Left cardiac atrium (tissue), 4 donors: ENCODE data around the gene DPYD. TPM values are rescaled to one million over a fixed set of nuclear protein-coding genes. Genes with fewer than 3 reads are reported as not detected.

Experiments used
- ATAC-seq, 2 donors: fragments of 200-7000 bp; cut with Tn5 transposase; one replicate each; pipeline ENCODE4 v1.9.1; 2020; ENCODE audit warnings: mild to moderate bottlenecking in 2 of 2, moderate library complexity in 2 of 2
- DNase-seq: peaks from one replicate; pipeline ENCODE4 v3.0.0-alpha.2; 2020
- intact Hi-C, 2 donors: fragments of 100-400 bp; cut with DNase I; formaldehyde crosslinking; loops; one replicate each; pipeline versions ENCODE4 v1.14.1 to v1.15.1; 2022 to 2023
- total RNA-seq, 2 donors: library from RNA; stranded (reverse); fragmentation: NEBNext Ultra II Directional; extraction: Animal tissue kit (Norgen Biotek cat#: 25700); gene quantifications; one replicate each; pipeline ENCODE4 v1.2.1, GENCODE V29; 2021
- donor health status: DM: no; HTN: yes; CAD: no.
- donor health status: DM: no; HTN: yes; CAD: no; lungs with severe emphysema.
- donor health status: DM: yes; HTN: yes; CAD: no.
- donor health status: Dilated cardiomyopathy.

Gene DPYD
- total RNA-seq, 2 donors from 2014 or later, result 16.7 to 22.8 TPM

DNA sequence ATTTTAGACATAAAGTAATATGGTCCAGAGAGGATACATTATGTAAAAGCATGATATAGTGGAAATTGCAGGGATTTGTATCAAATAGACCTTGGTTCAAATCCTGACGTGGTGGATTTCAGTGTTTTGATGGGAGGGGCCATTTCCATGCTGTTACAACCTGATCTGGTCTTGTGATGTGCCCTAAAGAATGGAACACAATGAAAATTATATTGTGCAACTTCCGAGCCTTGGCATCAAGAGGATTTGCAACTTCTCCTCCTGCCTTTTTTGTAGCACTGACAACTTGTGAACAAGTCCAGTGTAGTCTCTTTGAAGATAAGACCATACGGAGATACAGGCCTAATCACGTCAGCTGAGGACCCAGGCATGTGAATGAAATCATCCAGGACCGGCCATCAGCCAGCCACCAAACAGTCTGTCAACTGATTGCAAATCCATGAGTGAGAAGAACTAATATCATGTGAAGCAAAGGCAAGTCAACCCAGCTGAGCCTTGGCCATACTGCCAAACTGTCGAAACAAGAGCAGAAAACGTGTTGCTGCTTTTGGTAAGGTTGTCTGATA lies 412.1 kb downstream of the DPYD start:
- DNase-seq (peak; percentile 60), ATAC-seq (peak; percentile 75 to 93)
- intact Hi-C loops, result loop anchor here in 1 of 2 donors (10.0 kb wide), 1 partner anchor 204 kb away; no protein-coding TSS in a partner anchor

DNA sequence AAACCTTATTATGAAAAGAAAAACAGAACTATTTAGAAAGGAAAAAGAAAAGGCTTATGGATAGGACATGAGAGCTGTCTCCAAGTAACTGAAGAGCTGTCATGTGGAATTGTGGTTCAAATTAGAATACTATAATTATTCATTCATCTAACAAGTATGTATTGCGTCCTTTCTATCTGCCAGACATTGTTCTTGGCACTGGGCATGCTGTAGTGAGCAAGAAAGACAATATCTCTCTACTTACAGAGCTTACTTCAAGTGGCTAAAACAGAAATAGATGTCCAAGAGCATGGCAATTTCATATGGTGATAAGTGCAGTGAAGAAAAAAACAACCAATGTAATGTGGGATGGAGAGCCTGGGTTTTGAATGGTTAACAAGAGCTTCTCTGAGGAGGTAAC lies 413.0 kb downstream of the DPYD start:
- peak; percentile 20 for DNase-seq
- intact Hi-C loops, result loop anchor here in 1 of 2 donors (10.0 kb wide), 1 partner anchor 203 kb away; no protein-coding TSS in a partner anchor
- ATAC-seq, result peak; percentile 86 to 92

DNA sequence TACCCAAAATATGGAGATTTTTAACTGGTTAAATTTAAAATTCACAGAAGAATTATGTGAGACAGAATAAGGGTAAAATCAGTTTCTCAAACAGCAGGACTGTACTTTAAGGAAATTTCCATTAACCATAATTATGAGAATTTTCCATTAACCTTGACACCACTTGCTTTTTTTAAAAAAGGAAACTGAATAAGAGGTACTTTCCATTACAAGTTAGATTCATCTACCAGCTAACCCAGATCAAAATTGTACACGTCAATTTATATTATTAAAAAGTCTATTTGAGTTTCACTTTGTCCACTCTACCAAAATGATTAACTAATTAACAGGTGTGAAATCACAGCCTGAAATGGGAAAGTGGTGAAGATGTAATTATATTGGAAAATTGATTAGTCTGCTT lies 414.5 kb downstream of the DPYD start:
- no peak for DNase-seq
- intact Hi-C loops, result loop anchor here in 1 of 2 donors (10.0 kb wide), 1 partner anchor 202 kb away; no protein-coding TSS in a partner anchor
- ATAC-seq, result no peak

GRCh38 chr1:97505816-97506215 lies 415.0 kb downstream of the DPYD start:
- DNase-seq (no peak), ATAC-seq (no peak)
- intact Hi-C loops, result loop anchor here in 1 of 2 donors (10.0 kb wide), 1 partner anchor 201 kb away; no protein-coding TSS in a partner anchor

DNA sequence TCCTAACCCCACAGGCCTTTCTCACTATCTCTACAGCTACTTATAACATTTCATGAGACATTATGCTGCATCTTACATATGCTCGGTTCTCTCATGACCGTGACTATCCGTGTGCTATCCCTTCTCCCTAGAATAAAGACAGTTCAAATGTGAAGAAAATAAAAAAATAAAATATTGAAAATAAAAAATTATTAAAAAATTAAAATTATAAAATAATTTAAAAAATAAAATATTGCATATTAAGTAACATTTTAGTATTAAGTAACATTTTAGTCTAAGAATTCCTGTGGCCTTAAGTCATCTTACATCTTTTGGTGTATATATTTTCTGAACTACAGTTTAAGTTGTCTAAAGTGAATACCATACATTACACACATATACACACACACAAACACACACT lies 415.5 kb downstream of the DPYD start:
- ATAC-seq (no peak), DNase-seq (no peak)
- intact Hi-C loops, result loop anchor here in 1 of 2 donors (10.0 kb wide), 1 partner anchor 200 kb away; no protein-coding TSS in a partner anchor

DNA sequence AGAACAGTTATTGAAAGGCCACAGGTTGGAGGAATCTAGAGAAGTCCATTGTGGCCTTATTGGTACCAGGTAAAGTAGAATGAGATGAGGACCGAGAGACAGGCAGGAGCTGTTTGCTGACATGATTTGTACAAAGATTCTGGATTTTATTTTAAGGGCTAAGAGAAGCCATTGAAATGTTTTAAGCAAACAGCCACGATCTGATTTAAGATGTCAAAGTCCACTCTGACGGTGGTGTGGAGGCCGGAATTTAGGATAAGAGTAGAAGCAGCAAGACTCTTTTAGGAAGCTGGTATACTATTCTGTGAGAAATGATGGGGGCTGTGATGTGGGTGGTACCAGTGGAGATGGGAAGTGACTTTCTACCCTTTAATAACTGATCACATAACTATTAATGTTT lies 418.5 kb downstream of the DPYD start:
- DNase-seq (no peak), ATAC-seq (no peak)
- intact Hi-C loops, result loop anchor here in 1 of 2 donors (10.0 kb wide), 1 partner anchor 198 kb away; no protein-coding TSS in a partner anchor

DNA sequence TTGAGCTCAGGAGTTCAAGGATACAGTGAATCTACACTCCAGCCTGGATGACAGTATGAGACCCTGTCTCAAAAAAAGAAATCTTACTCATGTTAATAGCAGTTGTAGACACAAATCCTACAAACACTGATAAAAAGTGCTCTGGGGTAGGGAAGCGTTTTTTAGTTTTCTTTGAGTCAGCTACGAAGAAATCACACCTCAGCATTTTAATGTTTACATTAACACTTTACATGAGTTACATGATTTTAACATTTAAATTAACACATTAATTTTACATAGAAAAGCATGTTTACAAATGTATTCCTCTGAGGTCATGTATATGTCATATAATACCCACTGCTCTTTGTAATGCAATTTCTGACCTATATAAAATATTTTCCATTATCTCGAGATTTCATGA lies 419.2 kb downstream of the DPYD start:
- ATAC-seq, result no peak
- no peak for DNase-seq
- intact Hi-C loops, result loop anchor here in 1 of 2 donors (10.0 kb wide), 1 partner anchor 197 kb away; no protein-coding TSS in a partner anchor

DNA sequence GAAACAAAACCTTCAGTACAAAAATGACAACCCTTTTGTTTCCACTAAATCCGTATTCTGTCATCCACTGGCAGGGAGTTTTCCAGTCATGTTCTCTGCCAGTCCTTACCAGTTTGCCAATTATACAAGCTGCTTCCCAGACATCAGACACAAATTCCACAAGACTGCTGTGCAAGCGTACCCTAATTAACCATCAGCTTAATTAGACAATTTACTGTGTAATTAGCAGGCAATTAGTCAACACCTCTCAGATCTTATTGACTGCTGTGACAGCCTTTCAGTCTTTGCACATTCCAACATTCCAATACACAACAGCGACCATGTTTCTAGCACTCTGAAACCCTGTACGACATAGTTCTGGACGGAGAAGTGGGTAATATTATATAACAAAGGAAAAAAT lies 420.1 kb downstream of the DPYD start:
- DNase-seq, result no peak
- no peak for ATAC-seq
- intact Hi-C loops, result loop anchor here in 1 of 2 donors (10.0 kb wide), 1 partner anchor 196 kb away; no protein-coding TSS in a partner anchor

GRCh38 chr1:97499667-97500066 lies 421.2 kb downstream of the DPYD start:
- DNase-seq, result no peak
- ATAC-seq, result no peak
- intact Hi-C loops, result loop anchor here in 1 of 2 donors (10.0 kb wide), 1 partner anchor 195 kb away; no protein-coding TSS in a partner anchor

- intact Hi-C loops, result no loop called here
- no peak for DNase-seq
- ATAC-seq, result no peak
These were observed 431.0 kb downstream of the DPYD start for GRCh38 chr1:97489834-97490233.

DNA sequence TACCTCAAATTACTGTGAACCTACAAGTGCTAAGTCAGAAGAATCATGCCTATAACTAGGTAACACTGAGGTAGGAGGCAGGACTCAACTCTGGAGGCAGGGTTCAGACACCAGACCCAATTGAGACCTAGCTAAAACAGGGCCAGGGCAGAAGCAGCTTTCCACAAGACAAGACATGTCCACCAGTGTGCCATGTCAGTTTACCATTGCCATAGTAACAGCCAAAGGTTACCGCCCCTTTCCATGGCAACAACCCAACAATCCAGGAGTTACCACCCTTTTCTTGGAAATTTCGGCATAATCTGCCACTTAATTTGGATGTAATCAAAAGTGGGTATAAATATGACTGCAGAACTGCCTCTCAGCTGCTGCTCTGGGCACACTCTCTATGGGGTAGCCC lies 432.3 kb downstream of the DPYD start:
- DNase-seq, result no peak
- ATAC-seq, result no peak

GRCh38 chr1:97482022-97482421 lies 438.8 kb downstream of the DPYD start:
- intact Hi-C loops, result no loop called here
- DNase-seq (no peak), ATAC-seq (no peak)

More for the DNA sequence above, 432.3 kb downstream of the DPYD start:
- intact Hi-C loops, result no loop called here

GRCh38 chr1:97467445-97467844 lies 453.4 kb downstream of the DPYD start:
- ATAC-seq, result no peak
- DNase-seq, result no peak
- intact Hi-C loops, result no loop called here

DNA sequence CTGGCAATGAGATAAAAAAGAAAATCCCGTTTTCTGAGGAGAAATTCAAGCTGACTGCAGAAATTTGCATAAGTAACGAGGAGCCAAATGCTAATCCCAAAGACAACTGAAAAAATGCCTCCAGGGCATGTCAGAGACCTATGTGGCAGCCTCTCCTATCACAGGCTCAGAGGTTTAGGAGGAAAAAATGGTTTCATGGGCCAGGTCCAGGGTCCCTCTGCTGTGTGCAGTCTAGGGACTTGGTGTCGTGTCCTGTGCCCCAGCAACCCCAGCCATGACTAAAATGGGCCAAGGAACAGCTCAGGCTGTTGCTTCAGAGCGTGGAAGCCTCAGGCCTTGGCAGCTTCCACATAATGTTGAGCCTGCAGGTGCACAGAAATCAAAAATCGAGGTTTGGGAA lies 456.5 kb downstream of the DPYD start:
- intact Hi-C loops, result no loop called here
- ATAC-seq (no peak), DNase-seq (no peak)

GRCh38 chr1:97461782-97462181 lies 459.1 kb downstream of the DPYD start:
- peak in 1 of 2 donors; percentile 53 for ATAC-seq
- intact Hi-C loops, result no loop called here
- no peak for DNase-seq

- intact Hi-C loops, result no loop called here
- no peak for ATAC-seq
- no peak for DNase-seq
These were observed 463.3 kb downstream of the DPYD start for GRCh38 chr1:97457446-97458089.

- ATAC-seq (no peak), DNase-seq (no peak)
- intact Hi-C loops, result no loop called here
These were observed 468.9 kb downstream of the DPYD start for GRCh38 chr1:97451944-97452343.

DNA sequence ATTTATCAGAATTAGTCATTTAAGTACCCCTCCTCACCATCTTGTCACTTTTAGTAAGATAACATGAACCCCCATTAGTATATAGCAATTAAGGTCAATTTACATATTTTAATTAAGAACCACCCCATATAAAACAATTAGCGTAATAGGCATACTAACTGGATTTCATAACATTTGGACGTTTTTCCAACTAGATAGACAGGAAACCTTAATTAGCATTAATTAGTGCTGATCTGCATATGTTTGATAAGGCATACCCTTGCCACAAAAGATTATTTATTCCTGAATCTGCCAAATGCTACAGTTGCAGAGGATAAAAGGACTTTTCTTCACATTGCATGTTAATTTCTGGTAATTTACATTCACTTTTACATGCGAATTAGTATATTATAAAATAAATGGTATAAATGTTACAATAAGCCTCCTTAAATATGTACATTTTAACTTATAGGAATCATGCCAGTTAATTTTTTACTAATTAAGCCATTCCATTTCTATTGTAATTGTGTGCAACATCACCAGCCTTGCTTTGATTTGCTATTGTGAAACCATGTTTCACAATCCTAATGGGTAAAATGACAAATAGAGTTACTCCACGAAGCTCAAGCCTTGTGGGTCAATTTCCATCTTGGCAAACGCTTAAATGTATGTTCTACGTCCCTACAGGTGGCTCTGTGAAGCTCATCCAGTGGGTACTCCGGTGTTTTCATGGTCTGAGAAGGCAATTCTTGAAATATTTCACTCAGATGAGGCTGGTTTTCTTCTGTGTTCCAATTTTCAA lies 469.6 kb downstream of the DPYD start:
- no peak for DNase-seq
- intact Hi-C loops, result no loop called here
- no peak for ATAC-seq

- ATAC-seq (no peak), DNase-seq (no peak)
- intact Hi-C loops, result no loop called here
These were observed 478.9 kb downstream of the DPYD start for GRCh38 chr1:97441966-97442365.

DNA sequence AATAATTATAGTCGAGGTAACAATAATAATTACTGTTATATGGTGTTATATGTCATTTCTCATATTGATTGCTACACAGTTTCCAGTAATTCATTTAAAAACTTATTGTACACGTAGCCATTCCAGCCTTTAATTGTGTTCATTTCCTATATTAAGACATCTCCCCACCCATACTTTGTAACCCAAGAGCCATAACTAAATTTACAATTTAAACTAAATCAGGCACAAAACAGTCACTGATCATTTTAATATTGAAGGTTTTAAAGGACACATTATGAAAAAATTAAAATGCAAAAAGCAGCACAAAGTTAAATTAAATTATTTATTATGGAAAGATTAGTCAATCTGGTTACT lies 487.0 kb downstream of the DPYD start:
- no peak for ATAC-seq
- intact Hi-C loops, result no loop called here

More for the DNA sequence above, 487.0 kb downstream of the DPYD start:
- no peak for DNase-seq
